LNCaP clone FGC (cell line): ENCODE measurements around the gene BRF1.

Source experiments
- DNase-seq: peaks from one replicate; pipeline ENCODE4 v3.0.0-alpha.2; 2011; ENCODE audit warnings: low read depth
- H3K4me3 ChIP-seq: 2 replicates; pipeline ENCODE4 v1.5.1; 2011; ENCODE audit warnings: mild to moderate bottlenecking, low read depth, low read length, control low read depth
- TF ChIP-seq, protein P1 (sequence below): IDR thresholded peaks from 2 replicates; pipeline ENCODE4 v1.5.1; 2012; ENCODE audit warnings: mild to moderate bottlenecking; ENCODE audit not compliant: control insufficient read depth, insufficient read depth; ENCODE audit errors: extremely low read depth

Gene BRF1

DNA sequence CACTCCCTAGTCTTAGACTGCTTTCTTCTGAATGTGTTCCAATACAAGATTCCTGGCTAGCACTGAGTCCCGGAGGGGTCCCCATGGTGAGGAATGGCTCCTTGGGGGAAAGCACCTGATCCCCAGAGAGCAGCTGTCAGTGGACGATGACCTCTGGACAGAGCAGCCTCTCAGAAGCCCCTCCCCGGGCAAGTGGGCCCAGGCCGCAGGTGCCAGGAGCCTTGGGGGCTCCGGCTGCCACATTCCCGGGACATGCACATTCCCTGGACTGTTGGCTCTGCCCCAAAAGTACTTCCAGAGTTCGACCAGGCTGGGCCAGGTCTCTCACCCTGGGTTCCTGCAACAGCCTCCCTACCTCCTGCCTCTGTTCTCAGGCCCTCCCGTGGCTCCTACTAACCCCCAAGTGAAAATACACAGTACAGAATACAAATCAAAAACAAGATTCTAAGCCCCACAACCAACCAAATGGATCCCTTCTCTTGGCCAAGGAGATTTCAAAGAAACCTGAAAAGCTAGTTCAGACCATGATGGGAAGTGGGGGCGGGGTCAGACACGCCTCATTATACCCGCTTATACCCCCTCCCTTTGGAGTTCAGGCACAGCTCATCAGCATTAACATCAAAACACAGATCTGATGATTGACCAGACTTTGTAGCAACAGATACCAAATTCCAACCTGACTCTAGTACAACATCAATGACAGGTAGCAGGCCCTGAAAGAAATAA, 75.8 kb downstream of the BRF1 start:
- DNase-seq: no peak
- TF ChIP-seq, protein P1, sequence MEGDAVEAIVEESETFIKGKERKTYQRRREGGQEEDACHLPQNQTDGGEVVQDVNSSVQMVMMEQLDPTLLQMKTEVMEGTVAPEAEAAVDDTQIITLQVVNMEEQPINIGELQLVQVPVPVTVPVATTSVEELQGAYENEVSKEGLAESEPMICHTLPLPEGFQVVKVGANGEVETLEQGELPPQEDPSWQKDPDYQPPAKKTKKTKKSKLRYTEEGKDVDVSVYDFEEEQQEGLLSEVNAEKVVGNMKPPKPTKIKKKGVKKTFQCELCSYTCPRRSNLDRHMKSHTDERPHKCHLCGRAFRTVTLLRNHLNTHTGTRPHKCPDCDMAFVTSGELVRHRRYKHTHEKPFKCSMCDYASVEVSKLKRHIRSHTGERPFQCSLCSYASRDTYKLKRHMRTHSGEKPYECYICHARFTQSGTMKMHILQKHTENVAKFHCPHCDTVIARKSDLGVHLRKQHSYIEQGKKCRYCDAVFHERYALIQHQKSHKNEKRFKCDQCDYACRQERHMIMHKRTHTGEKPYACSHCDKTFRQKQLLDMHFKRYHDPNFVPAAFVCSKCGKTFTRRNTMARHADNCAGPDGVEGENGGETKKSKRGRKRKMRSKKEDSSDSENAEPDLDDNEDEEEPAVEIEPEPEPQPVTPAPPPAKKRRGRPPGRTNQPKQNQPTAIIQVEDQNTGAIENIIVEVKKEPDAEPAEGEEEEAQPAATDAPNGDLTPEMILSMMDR: no peak
- H3K4me3 ChIP-seq: no peak overlapping the region

DNA sequence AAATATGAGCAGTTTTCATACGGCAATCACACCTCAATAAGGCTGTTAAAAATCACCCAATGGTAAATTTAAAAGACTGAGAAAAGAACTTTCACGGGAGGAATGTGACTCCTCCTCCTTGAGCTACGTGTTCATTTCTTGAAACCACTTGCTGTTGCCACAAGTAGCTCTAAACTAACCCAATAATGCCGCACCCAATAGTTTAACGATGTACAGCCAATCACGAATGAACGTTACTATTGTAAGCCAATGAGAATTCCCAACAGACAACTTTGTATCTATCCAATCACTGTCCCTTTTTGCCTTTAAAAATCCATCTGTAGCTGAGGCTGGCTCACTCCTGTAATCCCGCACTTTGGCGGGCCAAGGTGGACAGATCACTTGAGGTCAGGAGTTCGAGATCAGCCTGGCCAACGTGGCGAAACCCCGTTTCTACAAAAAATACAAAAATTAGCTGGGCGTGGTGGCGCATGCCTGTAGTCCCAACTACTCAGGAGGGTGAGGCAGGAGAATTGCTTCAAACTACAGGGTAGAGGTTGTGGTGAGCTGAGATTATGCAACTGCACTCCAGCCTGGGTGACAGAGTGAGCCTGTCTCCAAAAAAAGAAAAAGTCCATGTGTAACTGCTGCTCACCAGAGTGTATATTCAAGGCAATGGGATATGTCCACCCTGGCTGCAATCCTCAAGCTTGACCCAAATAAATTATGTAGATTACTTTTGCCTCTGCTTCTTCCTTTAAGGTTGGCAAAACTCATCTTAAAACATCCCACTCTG, 76.8 kb downstream of the BRF1 start:
- TF ChIP-seq, protein P1: no peak
- no peak overlapping the region for H3K4me3 ChIP-seq
- DNase-seq: no peak

DNA sequence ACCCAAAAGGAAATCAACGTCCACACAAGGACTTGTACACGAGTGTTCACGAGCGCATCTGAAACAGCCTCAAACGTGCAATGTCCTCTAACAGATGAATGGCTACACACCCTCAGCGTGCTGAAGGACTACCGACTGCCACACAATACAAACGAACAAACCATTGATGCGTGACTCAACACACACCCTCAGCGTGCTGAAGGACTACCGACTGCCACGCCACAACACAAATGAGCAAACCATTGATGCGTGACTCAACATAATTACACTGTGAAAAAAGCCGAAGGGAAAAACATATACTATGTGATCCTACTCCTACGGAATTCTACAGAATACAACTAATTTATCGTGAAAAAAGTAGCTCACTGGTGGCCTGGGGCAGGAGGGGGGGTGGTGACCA, 77.5 kb downstream of the BRF1 start:
- no peak overlapping the region for H3K4me3 ChIP-seq
- TF ChIP-seq, protein P1: no peak
- DNase-seq: no peak

GRCh38 chr14:105221598-105222178, 79.1 kb downstream of the BRF1 start:
- no peak overlapping the region for H3K4me3 ChIP-seq
- TF ChIP-seq, protein P1: no peak
- DNase-seq: peak; percentile 36

GRCh38 chr14:105220699-105221597, 79.9 kb downstream of the BRF1 start:
- H3K4me3 ChIP-seq: no peak overlapping the region
- DNase-seq: no peak
- TF ChIP-seq, protein P1: no peak

GRCh38 chr14:105219753-105220152, 81.0 kb downstream of the BRF1 start:
- DNase-seq: no peak
- TF ChIP-seq, protein P1: no peak
- H3K4me3 ChIP-seq: no peak overlapping the region
